Endothelial cell of umbilical vein (primary cell): ENCODE results near the gene RNF183. TPM values are rescaled to one million over a fixed set of nuclear protein-coding genes. Genes with fewer than 3 reads are reported as not detected.

Source experiments
- BruUV-seq: library from RNA; stranded (reverse); fragments of 400-500 nt; replicated peaks from 2 replicates; lab custom pipeline; 2021; lab: Mats Ljungman, UMichigan
- CTCF ChIA-PET: fragments of 300-600, 350-600 bp; sonication (Branson Sonifier 250); formaldehyde crosslinking; loops from one replicate; lab custom pipeline; 2021; ENCODE audit warnings: antibody characterized with exemption, inconsistent platforms; lab: Charles Lee
- POLR2A ChIA-PET: fragments of 300-600, 350-600 bp; sonication (Branson Sonifier 250); formaldehyde crosslinking; loops from one replicate; lab custom pipeline; 2021; ENCODE audit warnings: antibody characterized with exemption, inconsistent platforms; lab: Charles Lee
- DNase-seq: peaks from one replicate; pipeline ENCODE4 v3.0.0-alpha.2; 2011; ENCODE audit warnings: low read depth, low spot score
- FAIRE-seq: peaks from 2 replicates; lab custom pipeline; 2011; peaks lifted over from hg19 to GRCh38; lab: Jason Lieb, UNC
- H2AFZ ChIP-seq: 2 replicates; pipeline ENCODE4 v1.6.0; 2012; ENCODE audit warnings: low read depth, low read length, control low read depth, inconsistent platforms
- H3K27ac ChIP-seq: 2 replicates; pipeline ENCODE4 v1.5.1; 2011; ENCODE audit warnings: low read depth, mild to moderate bottlenecking, control low read depth, low read length, moderate library complexity; ENCODE audit not compliant: insufficient read depth
- H3K27me3 ChIP-seq, 2 experiments: 2 replicates each; pipeline versions ENCODE4 v1.6.0 to v1.6.1; 2011; ENCODE audit warnings: low read length in 2 of 2, mixed read lengths in 1 of 2; ENCODE audit not compliant: control insufficient read depth in 2 of 2, insufficient read depth in 2 of 2
- H3K36me3 ChIP-seq, 2 experiments: 2 replicates in 1 of 2; 3 replicates in 1 of 2; pipeline ENCODE4 v1.5.1; 2011; ENCODE audit warnings: low read length in 2 of 2, mild to moderate bottlenecking in 1 of 2, moderate library complexity in 1 of 2; ENCODE audit not compliant: control insufficient read depth in 2 of 2, insufficient read depth in 2 of 2; ENCODE audit errors: extremely low read depth in 1 of 2
- H3K4me1 ChIP-seq: 3 replicates; pipeline ENCODE4 v1.5.1; 2011; ENCODE audit warnings: mild to moderate bottlenecking, low read length; ENCODE audit not compliant: control insufficient read depth, insufficient read depth; ENCODE audit errors: extremely low read depth
- H3K4me2 ChIP-seq: 2 replicates; pipeline ENCODE4 v1.6.1; 2011; ENCODE audit warnings: low read length, control low read depth, mixed read lengths; ENCODE audit not compliant: insufficient read depth
- H3K4me3 ChIP-seq, 3 experiments: fragments of 200-600 bp in 1 of 3; sonication (generic), shearing (Covaris generic) in 1 of 3; replicated peaks in 1 of 3; 2 replicates each; pipeline ENCODE4 v1.5.1; 2011 to 2016; ENCODE audit warnings: control low read depth in 3 of 3, low read length in 3 of 3, mild to moderate bottlenecking in 2 of 3, inconsistent platforms in 1 of 3, low read depth in 1 of 3, moderate library complexity in 1 of 3; ENCODE audit not compliant: insufficient read depth in 1 of 3
- H3K79me2 ChIP-seq: 2 replicates; pipeline ENCODE4 v1.6.0; 2012; ENCODE audit warnings: low read length, inconsistent platforms; ENCODE audit not compliant: control insufficient read depth, insufficient read depth
- H3K9ac ChIP-seq: replicated peaks from 2 replicates; pipeline ENCODE3; 2011; ENCODE audit warnings: low read length, control low read depth; ENCODE audit not compliant: insufficient read depth; ENCODE audit errors: extremely low read depth
- H3K9me1 ChIP-seq: replicated peaks from 3 replicates; pipeline ENCODE4 v1.6.0; 2011; ENCODE audit warnings: mild to moderate bottlenecking, low read length; ENCODE audit not compliant: control insufficient read depth, insufficient read depth; ENCODE audit errors: extremely low read depth
- H3K9me3 ChIP-seq: replicated peaks from 2 replicates; pipeline ENCODE4 v1.5.1; 2012; ENCODE audit warnings: low read length, inconsistent platforms; ENCODE audit not compliant: control insufficient read depth, insufficient read depth
- H4K20me1 ChIP-seq: replicated peaks from 2 replicates; pipeline ENCODE3; 2011; ENCODE audit warnings: mild to moderate bottlenecking, low read length; ENCODE audit not compliant: control insufficient read depth, insufficient read depth; ENCODE audit errors: extremely low read depth
- EZH2 ChIP-seq: IDR thresholded peaks from 2 replicates; pipeline ENCODE4 v1.6.1; 2012; ENCODE audit warnings: borderline replicate concordance, low read depth, mild to moderate bottlenecking, moderate library complexity, low read length, inconsistent platforms; ENCODE audit not compliant: severe bottlenecking
- FOS ChIP-seq: IDR thresholded peaks from 2 replicates; pipeline ENCODE4 v1.6.1; 2011; ENCODE audit warnings: mild to moderate bottlenecking, low read length, moderate library complexity, borderline replicate concordance; ENCODE audit not compliant: insufficient read depth
- GATA2 ChIP-seq: IDR thresholded peaks from 2 replicates; pipeline ENCODE4 v1.7.0; 2011; ENCODE audit warnings: low read depth, mild to moderate bottlenecking, moderate library complexity, mixed read lengths, low read length; ENCODE audit not compliant: insufficient read length, insufficient read depth
- JUN ChIP-seq: IDR thresholded peaks from 2 replicates; pipeline ENCODE4 v1.6.1; 2011; ENCODE audit warnings: borderline replicate concordance, low read depth; ENCODE audit not compliant: insufficient read length, insufficient read depth
- MYC ChIP-seq: IDR thresholded peaks from one replicate; pipeline ENCODE4 v1.6.1; 2011; ENCODE audit warnings: mild to moderate bottlenecking, low read depth, low read length
- POLR2A ChIP-seq: IDR thresholded peaks from 2 replicates; pipeline ENCODE4 v1.6.1; 2012; ENCODE audit warnings: low read depth, mild to moderate bottlenecking, control low read depth, low read length
- POLR2AphosphoS5 ChIP-seq: IDR thresholded peaks from 2 replicates; pipeline ENCODE4 v1.6.1; 2012; ENCODE audit warnings: low read depth, mild to moderate bottlenecking, control low read depth, low read length, moderate library complexity; ENCODE audit not compliant: insufficient read depth
- dilution Hi-C: fragments of 300-500 bp; cut with MboI; formaldehyde crosslinking; loops from one replicate; pipeline ENCODE4 v1.15.0; 2019; ENCODE audit warnings: low sequenced_read_pairs; ENCODE audit not compliant: extremely low pct_ligation_motif_present
- intact Hi-C: fragments of 100-400 bp; cut with micrococcal nuclease; formaldehyde crosslinking; loops from one replicate; pipeline ENCODE4 v1.10.0; 2022
- polyA plus RNA-seq, 4 experiments: library from polyadenylated mRNA; depleted of rRNA in 3 of 4; stranded (reverse) in 3 of 4; unstranded in 1 of 4; fragments of >200 nt; gene quantifications; 2 replicates each; pipeline versions ENCODE4 v1.2.1 to v1.2.3, GENCODE V29; 2011 to 2012; ENCODE audit warnings: missing spikeins in 1 of 4
- total RNA-seq: library from RNA; stranded (reverse); gene quantifications from 2 replicates; pipeline ENCODE4 v1.2.3, GENCODE V29; 2021
- TF ChIP-seq, protein P1 (sequence below): IDR thresholded peaks from 2 replicates; pipeline ENCODE4 v1.6.1; 2011; ENCODE audit not compliant: insufficient read depth, insufficient read length
- TF ChIP-seq, protein P2 (sequence below), 2 donors: IDR thresholded peaks; 1 replicate in 1 of 2; 2 replicates in 1 of 2; pipeline ENCODE4 v1.5.1; 2011; ENCODE audit warnings: low read length in 2 of 2, mild to moderate bottlenecking in 2 of 2, moderate library complexity in 2 of 2, control low read depth in 1 of 2, inconsistent platforms in 1 of 2, low read depth in 1 of 2; ENCODE audit not compliant: insufficient read depth in 1 of 2; ENCODE audit errors: extremely low read depth in 1 of 2

Gene RNF183
- total and polyA plus RNA-seq, 2 donors (not counting 3 experiments of a cell fraction or from before 2014, with no cell fraction given) = not detected

DNA sequence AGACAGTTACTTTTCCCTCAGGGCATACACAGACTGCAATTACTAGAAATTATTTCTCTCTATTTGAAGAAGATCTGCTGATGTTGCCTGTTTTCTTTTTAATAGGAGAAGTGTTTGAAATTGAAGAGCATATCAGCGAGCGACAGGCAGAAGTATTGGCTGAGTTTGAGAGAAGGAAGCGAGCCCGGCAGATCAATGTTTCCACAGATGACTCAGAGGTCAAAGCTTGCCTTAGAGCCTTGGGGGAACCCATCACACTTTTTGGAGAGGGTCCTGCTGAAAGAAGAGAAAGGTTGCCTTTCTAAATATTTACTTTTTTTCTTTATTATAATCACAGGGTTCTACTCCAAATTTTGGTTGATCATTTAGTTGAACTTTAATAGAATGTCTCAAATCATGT is 24.3 kb downstream of the RNF183 start:
- ChIA-PET CTCF (no interaction called here), POLR2A (no interaction called here)
- Histone ChIP-seq H3K4me3 (no peak overlapping the region), H4K20me1 (no peaks in the 10 kb centered on the region), H3K27ac (no peak overlapping the region), H3K9me1 (no peaks in the 10 kb centered on the region), H3K4me2 (no peak overlapping the region), H2AFZ (no peak overlapping the region), H3K4me1 (peaks cover 13% of the 10 kb centered on the region), H3K36me3 (peaks cover 13 to 19% of the 10 kb centered on the region in 2 experiments), H3K27me3 (no peaks in the 10 kb centered on the region), H3K79me2 (peaks cover 21% of the 10 kb centered on the region), H3K9me3 (no peaks in the 10 kb centered on the region), H3K9ac (no peak overlapping the region)
- dilution Hi-C loops = no loop called here
- intact Hi-C loops = loop anchor here (1.0 kb wide), 1 partner anchor 117 kb away; no protein-coding TSS in a partner anchor
- FAIRE-seq (no peak), DNase-seq (no peak)
- no TSS peak for BruUV-seq
- TF ChIP-seq MYC = no peak
- TF ChIP-seq GATA2 = no peak
- TF ChIP-seq EZH2 = no peak
- TF ChIP-seq FOS = no peak
- TF ChIP-seq POLR2AphosphoS5 = no peak
- TF ChIP-seq, protein P1, sequence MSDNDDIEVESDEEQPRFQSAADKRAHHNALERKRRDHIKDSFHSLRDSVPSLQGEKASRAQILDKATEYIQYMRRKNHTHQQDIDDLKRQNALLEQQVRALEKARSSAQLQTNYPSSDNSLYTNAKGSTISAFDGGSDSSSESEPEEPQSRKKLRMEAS = no peak
- no peak for TF ChIP-seq JUN
- TF ChIP-seq, protein P2, sequence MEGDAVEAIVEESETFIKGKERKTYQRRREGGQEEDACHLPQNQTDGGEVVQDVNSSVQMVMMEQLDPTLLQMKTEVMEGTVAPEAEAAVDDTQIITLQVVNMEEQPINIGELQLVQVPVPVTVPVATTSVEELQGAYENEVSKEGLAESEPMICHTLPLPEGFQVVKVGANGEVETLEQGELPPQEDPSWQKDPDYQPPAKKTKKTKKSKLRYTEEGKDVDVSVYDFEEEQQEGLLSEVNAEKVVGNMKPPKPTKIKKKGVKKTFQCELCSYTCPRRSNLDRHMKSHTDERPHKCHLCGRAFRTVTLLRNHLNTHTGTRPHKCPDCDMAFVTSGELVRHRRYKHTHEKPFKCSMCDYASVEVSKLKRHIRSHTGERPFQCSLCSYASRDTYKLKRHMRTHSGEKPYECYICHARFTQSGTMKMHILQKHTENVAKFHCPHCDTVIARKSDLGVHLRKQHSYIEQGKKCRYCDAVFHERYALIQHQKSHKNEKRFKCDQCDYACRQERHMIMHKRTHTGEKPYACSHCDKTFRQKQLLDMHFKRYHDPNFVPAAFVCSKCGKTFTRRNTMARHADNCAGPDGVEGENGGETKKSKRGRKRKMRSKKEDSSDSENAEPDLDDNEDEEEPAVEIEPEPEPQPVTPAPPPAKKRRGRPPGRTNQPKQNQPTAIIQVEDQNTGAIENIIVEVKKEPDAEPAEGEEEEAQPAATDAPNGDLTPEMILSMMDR (IDR thresholded peaks at IDR 0.05; ENCODE audit: extremely low read depth in 1 of 2, insufficient read depth in 1 of 2, low read depth in 1 of 2, low read length in 2 of 2) = no peak
- TF ChIP-seq POLR2A = no peak
